Endometrium (tissue), 2 donors: ENCODE data around the gene PPP3CA.
A peak's percentile ranks its signal among the peaks of the same experiment; 100 is the strongest.

Source experiments
- FAIRE-seq: peaks from 2 replicates; lab custom pipeline; 2012; peaks lifted over from hg19 to GRCh38; lab: Jason Lieb, UNC
- donor health status: control.
- donor health status: control.

The PPP3CA gene

GRCh38 chr4:101042847-101043246, 304.5 kb downstream of the PPP3CA start:
- FAIRE-seq: no peak

GRCh38 chr4:101040776-101041175, 306.6 kb downstream of the PPP3CA start:
- FAIRE-seq: no peak

GRCh38 chr4:101039367-101039766, 308.0 kb downstream of the PPP3CA start:
- no peak for FAIRE-seq

GRCh38 chr4:101037938-101038413, 309.4 kb downstream of the PPP3CA start:
- no peak for FAIRE-seq

GRCh38 chr4:101037249-101037648, 310.1 kb downstream of the PPP3CA start:
- no peak for FAIRE-seq

GRCh38 chr4:101035487-101035886, 311.8 kb downstream of the PPP3CA start:
- FAIRE-seq: no peak

GRCh38 chr4:101033986-101034385, 313.3 kb downstream of the PPP3CA start:
- FAIRE-seq: no peak

- FAIRE-seq: peak; percentile 50
These were observed 314.8 kb downstream of the PPP3CA start for GRCh38 chr4:101032541-101032940.

GRCh38 chr4:101031971-101032370, 315.4 kb downstream of the PPP3CA start:
- FAIRE-seq: no peak

GRCh38 chr4:101028886-101029285, 318.4 kb downstream of the PPP3CA start:
- FAIRE-seq: no peak

- FAIRE-seq: no peak
These were observed 319.6 kb downstream of the PPP3CA start for GRCh38 chr4:101027721-101028120.

- FAIRE-seq: no peak
These were observed 321.6 kb downstream of the PPP3CA start for GRCh38 chr4:101025755-101026154.

- FAIRE-seq: no peak
These were observed 324.9 kb downstream of the PPP3CA start for GRCh38 chr4:101022151-101023024.

GRCh38 chr4:101020956-101021355, 326.4 kb downstream of the PPP3CA start:
- FAIRE-seq: no peak

- peak; percentile 54 for FAIRE-seq
These were observed 327.4 kb downstream of the PPP3CA start for GRCh38 chr4:101019941-101020401.

GRCh38 chr4:101019313-101019712, 328.0 kb downstream of the PPP3CA start:
- no peak for FAIRE-seq

GRCh38 chr4:101018836-101019235, 328.5 kb downstream of the PPP3CA start:
- FAIRE-seq: no peak

- FAIRE-seq: peak; percentile 26
These were observed 332.9 kb downstream of the PPP3CA start for GRCh38 chr4:101014417-101014816.

GRCh38 chr4:101010987-101011386, 336.3 kb downstream of the PPP3CA start:
- no peak for FAIRE-seq

GRCh38 chr4:101009471-101009870, 337.9 kb downstream of the PPP3CA start:
- FAIRE-seq: no peak

- FAIRE-seq: no peak
These were observed 338.8 kb downstream of the PPP3CA start for GRCh38 chr4:101008503-101008902.

- FAIRE-seq: no peak
These were observed 341.7 kb downstream of the PPP3CA start for GRCh38 chr4:101005659-101006058.

- no peak for FAIRE-seq
These were observed 346.8 kb downstream of the PPP3CA start for GRCh38 chr4:101000496-101000895.

GRCh38 chr4:100995671-100996070, 351.7 kb downstream of the PPP3CA start:
- no peak for FAIRE-seq
